Choroid plexus epithelial cell (primary cell): ENCODE measurements around the gene PDIA3.
"Not testable (repeated sequence)": the region's sequence is repeated elsewhere in the genome, so short reads cannot be mapped to it uniquely, and the experiment has no call there.

Experiments
- DNase-seq: peaks from one replicate; pipeline ENCODE4 v3.0.0-alpha.2; 2010; ENCODE audit warnings: low read depth
- H3K4me3 ChIP-seq: 2 replicates; pipeline ENCODE4 v1.5.1; 2011; ENCODE audit warnings: low read depth, mild to moderate bottlenecking, control low read depth, low read length, moderate library complexity
- TF ChIP-seq, protein P1 (sequence below): conservative IDR thresholded peaks from 2 replicates; pipeline ENCODE4 v1.5.1; 2011; ENCODE audit warnings: low read depth, mild to moderate bottlenecking, control low read depth, inconsistent platforms, low read length, moderate library complexity

PDIA3 gene

GRCh38 chr15:43746245-43746902 lies at the start of gene PDIA3:
Gene PDIA3, plus strand, starts transcription at chr15:43746438. Its CDS starts 102 bp downstream, at chr15:43746540.
- DNase-seq, result peak; percentile 86
- peak within 1 kb of the TSS; percentile 79 for H3K4me3 ChIP-seq

DNA sequence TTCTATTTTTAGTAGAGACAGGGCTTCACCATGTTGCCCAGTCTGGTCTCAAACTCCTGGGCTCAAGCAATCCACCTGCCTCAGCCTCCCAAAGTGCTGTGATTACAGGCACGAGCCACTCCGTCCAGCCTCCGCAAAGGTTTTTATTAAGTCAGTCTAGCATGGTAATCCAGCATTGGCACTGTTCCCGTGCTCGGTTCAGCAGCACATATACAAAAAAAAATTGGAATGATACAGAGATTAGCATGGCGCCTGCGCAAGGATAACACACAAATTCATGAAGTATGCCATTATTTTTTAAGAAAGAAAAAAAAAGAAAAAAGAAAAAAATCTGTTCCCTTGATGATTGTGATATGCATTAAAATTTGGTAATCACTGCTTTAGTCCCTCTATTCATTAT lies 44.1 kb upstream of the PDIA3 start:
- DNase-seq, result peak; percentile 3
- H3K4me3 ChIP-seq, result no peak overlapping the region
- TF ChIP-seq, protein P1, sequence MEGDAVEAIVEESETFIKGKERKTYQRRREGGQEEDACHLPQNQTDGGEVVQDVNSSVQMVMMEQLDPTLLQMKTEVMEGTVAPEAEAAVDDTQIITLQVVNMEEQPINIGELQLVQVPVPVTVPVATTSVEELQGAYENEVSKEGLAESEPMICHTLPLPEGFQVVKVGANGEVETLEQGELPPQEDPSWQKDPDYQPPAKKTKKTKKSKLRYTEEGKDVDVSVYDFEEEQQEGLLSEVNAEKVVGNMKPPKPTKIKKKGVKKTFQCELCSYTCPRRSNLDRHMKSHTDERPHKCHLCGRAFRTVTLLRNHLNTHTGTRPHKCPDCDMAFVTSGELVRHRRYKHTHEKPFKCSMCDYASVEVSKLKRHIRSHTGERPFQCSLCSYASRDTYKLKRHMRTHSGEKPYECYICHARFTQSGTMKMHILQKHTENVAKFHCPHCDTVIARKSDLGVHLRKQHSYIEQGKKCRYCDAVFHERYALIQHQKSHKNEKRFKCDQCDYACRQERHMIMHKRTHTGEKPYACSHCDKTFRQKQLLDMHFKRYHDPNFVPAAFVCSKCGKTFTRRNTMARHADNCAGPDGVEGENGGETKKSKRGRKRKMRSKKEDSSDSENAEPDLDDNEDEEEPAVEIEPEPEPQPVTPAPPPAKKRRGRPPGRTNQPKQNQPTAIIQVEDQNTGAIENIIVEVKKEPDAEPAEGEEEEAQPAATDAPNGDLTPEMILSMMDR, result no peak

GRCh38 chr15:43702701-43703424 lies 43.4 kb upstream of the PDIA3 start:
- TF ChIP-seq, protein P1, result no peak
- DNase-seq, result no peak
- H3K4me3 ChIP-seq, result no peak overlapping the region

DNA sequence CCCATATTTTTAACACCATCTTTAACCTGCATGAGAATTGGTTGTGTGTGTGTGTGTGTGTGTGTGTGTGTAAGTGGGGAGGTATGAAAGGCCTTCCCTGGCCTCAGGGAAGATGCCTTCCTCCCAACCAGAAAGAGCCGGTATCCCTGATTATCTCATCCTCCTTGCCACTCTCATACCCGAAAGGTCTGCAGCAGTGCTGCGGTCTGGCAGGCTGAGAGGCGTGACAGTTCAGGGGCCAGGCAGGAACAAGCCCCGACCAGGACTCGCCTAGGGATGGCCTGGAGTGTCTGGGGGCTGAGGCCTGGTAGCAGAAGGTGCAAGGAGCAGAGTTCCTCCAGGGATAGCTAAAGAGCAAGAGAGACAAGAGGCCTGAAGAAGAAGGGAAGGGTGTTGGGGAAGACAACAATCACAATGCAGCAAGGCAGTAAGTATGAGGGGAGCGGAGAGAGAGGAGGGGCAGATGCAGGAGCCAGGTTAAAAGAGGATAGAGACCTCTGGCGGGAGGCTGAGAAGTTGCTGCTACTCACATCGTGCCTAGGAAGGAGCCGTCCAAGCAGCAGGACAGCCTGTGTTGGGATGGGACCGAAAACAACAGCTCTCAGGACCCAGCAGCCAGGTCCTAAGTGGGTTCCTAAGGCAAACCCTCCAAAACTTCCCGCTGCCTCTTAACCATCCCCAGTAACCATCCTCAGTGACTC lies 35.7 kb upstream of the PDIA3 start:
- not testable (repeated sequence) for DNase-seq, H3K4me3 ChIP-seq

GRCh38 chr15:43723151-43723550 lies 23.1 kb upstream of the PDIA3 start:
- H3K4me3 ChIP-seq, result no peak overlapping the region
- no peak for DNase-seq
- TF ChIP-seq, protein P1, result no peak

GRCh38 chr15:43726306-43726705 lies 19.9 kb upstream of the PDIA3 start:
- not testable (repeated sequence) for DNase-seq, H3K4me3 ChIP-seq

- DNase-seq, H3K4me3 ChIP-seq: not testable (repeated sequence)
Observed at GRCh38 chr15:43728053-43728725, 18.0 kb upstream of the PDIA3 start.

GRCh38 chr15:43735416-43735815 lies 10.8 kb upstream of the PDIA3 start:
- TF ChIP-seq, protein P1, result no peak

GRCh38 chr15:43746903-43747309 lies 668 bp downstream of the PDIA3 start:
- DNase-seq, result peak; percentile 38
- H3K4me3 ChIP-seq, result peak overlapping the region; percentile 79

More at GRCh38 chr15:43735416-43735815, 10.8 kb upstream of the PDIA3 start:
- DNase-seq, result no peak
- no peak overlapping the region for H3K4me3 ChIP-seq
